ENCODE data around the gene APPL2.

- no peak for TF ChIP-seq CTCF (IDR thresholded peaks at IDR 0.05)
- TF ChIP-seq EZH2 (IDR thresholded peaks at IDR 0.05; ENCODE audit: borderline replicate concordance, insufficient read depth, low read depth, low read length, poor library complexity, severe bottlenecking): no peak
Observed at GRCh38 chr12:105256921-105257320, 20.9 kb upstream of the APPL2 start.

All from B cell (primary cell).